HG03469 (cell line): ENCODE data around the gene SORCS2.

Experiments
- ATAC-seq: cut with Tn5 transposase; IDR thresholded peaks from one replicate; pipeline ENCODE4 v1.9.1; 2021; ENCODE audit warnings: mild to moderate bottlenecking, moderate library complexity, moderate number of reproducible peaks; ENCODE audit not compliant: unreplicated experiment

SORCS2 gene

GRCh38 chr4:7348946-7349900 lies 156.9 kb downstream of the SORCS2 start:
- no peak for ATAC-seq

GRCh38 chr4:7350396-7350795 lies 158.1 kb downstream of the SORCS2 start:
- ATAC-seq, result no peak

GRCh38 chr4:7351014-7351413 lies 158.7 kb downstream of the SORCS2 start:
- ATAC-seq, result no peak

GRCh38 chr4:7352486-7352885 lies 160.1 kb downstream of the SORCS2 start:
- no peak for ATAC-seq

GRCh38 chr4:7353046-7353790 lies 160.9 kb downstream of the SORCS2 start:
- ATAC-seq, result no peak

- ATAC-seq, result no peak
Measured at GRCh38 chr4:7353846-7354610, 161.7 kb downstream of the SORCS2 start.

GRCh38 chr4:7354927-7355326 lies 162.6 kb downstream of the SORCS2 start:
- no peak for ATAC-seq

GRCh38 chr4:7355795-7356194 lies 163.5 kb downstream of the SORCS2 start:
- ATAC-seq, result no peak

- ATAC-seq, result no peak
Measured at GRCh38 chr4:7356667-7357310, 164.5 kb downstream of the SORCS2 start.

- ATAC-seq, result no peak
Measured at GRCh38 chr4:7357323-7357722, 165.0 kb downstream of the SORCS2 start.

- ATAC-seq, result no peak
Measured at GRCh38 chr4:7358100-7358735, 165.9 kb downstream of the SORCS2 start.

GRCh38 chr4:7359400-7360062 lies 167.2 kb downstream of the SORCS2 start:
- no peak for ATAC-seq

- ATAC-seq, result no peak
Measured at GRCh38 chr4:7360806-7361205, 168.5 kb downstream of the SORCS2 start.

GRCh38 chr4:7361280-7361895 lies 169.1 kb downstream of the SORCS2 start:
- ATAC-seq, result no peak

GRCh38 chr4:7362341-7362740 lies 170.0 kb downstream of the SORCS2 start:
- ATAC-seq, result no peak

GRCh38 chr4:7362862-7363430 lies 170.6 kb downstream of the SORCS2 start:
- ATAC-seq, result no peak

- ATAC-seq, result no peak
Measured at GRCh38 chr4:7364979-7365378, 172.6 kb downstream of the SORCS2 start.

GRCh38 chr4:7365462-7366179 lies 173.3 kb downstream of the SORCS2 start:
- no peak for ATAC-seq
